ENCODE results near the gene PMPCB. TPM values are rescaled to one million over a fixed set of nuclear protein-coding genes. Genes with fewer than 3 reads are reported as not detected.
"Not testable (repeated sequence)": the region's sequence is repeated elsewhere in the genome, so short reads cannot be mapped to it uniquely, and the experiment has no call there.

PMPCB gene, protein sequence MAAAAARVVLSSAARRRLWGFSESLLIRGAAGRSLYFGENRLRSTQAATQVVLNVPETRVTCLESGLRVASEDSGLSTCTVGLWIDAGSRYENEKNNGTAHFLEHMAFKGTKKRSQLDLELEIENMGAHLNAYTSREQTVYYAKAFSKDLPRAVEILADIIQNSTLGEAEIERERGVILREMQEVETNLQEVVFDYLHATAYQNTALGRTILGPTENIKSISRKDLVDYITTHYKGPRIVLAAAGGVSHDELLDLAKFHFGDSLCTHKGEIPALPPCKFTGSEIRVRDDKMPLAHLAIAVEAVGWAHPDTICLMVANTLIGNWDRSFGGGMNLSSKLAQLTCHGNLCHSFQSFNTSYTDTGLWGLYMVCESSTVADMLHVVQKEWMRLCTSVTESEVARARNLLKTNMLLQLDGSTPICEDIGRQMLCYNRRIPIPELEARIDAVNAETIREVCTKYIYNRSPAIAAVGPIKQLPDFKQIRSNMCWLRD
- 10 to 100 TPM; 83.7 to 85.9 TPM for total RNA-seq

DNA sequence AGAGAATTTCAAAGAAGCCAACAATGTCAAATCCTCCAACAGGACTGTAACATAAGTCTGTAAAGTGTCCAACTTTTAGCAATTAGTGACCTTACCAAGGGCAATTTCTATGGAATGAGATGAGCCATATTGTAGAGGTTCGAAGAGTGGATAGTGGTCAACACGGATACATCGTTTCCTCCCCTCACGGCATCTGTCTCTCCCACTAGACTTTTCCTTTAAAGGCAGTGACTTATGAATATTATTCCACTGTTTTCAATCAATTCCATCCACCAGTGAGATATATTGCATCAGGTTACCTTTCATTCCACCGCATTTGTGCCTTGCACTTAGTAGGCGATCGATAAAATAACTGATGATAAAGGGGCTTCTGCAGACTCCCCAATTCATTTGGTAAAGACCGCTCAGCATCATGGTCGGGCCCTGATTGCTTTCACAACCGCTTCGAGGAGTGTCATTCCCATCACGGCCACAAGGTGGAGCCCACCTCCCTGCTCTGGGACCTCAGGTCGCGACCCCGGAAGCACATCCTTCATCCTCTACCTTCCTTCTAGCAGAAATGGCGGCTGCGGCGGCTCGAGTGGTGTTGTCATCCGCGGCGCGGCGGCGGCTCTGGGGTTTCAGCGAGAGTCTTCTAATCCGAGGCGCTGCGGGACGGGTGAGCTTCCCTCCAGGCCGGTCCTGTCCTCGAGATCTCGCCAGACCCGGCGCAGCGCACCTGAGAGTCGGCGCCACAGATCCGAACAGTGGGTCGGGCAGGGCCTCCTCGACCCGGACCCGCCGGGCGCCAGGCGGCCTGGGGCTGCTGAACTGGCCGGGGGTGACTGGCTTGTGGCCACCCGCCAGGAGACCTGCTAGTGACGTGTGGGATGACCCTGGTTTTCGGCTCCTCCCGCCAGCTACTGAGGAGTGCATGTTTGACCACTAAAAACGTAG is at the start of gene PMPCB:
TSS of gene PMPCB (plus strand) at position 535 of the 936 bp plus-strand sequence. CDS start at position 560, 25 bp downstream.
- ChIA-PET CTCF (interaction anchor here (0.6 to 0.8 kb wide), 3 partner anchors 9 to 188 kb away, joined by 3 to 4 read pairs (median 3); no protein-coding TSS in a partner anchor), POLR2A (no interaction called here)

DNA sequence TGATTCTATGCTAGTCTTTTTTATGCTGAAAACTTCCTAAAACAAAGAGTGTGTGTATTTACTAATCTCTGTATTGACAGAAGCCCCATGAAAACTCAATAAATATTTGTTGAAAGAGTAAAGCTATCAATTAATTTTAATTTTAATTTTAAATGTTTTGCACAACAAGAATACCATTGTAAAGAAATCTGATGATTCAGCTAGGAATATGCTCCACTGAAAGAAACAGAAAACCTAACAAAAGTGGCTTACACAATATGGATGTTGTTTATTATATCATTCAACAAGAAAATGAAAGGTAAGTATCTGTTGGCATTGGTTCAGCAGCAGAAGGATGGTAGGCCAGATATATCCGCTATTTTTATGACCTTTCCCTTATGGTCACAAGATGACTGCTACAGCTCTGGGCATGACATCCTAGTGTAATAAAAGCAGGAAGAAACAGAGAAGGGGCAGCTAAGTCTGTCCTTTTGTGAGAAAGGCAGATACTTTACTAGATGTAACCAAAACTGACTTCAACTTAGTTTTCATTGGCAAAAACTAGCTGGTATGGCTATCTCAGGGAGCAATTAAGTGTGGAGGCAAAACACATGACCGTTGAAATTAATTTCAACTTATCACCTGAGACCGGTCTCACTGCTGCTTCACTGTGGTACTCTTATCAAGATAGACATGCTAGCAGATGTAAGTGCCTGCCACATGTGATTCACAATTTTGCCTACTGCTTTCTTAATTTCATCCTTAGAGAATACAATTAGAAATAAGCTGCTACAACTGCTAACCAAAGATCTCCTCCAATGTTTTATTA is 43.3 kb upstream of the PMPCB start:
- CTCF ChIA-PET, POLR2A ChIA-PET: not testable (repeated sequence)

DNA sequence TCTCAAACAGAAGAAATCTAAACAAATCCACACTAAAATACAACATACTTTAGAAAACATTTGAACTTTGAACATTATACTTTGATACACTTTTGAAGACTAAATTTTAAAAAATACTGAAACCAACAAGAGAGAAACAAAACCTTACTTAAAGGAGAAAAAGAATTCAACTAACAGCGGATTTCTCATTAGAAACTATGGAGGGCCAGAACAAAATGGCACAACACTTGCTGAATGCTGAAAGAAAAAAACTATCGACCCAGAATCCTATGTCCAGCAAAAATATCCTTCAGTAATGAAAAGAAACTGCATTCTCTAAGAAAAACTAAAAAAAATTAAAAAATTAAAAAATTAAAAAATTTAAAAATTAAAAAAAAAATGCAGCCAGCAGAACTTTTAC is 33.2 kb upstream of the PMPCB start:
- CTCF ChIA-PET, POLR2A ChIA-PET: not testable (repeated sequence)

DNA sequence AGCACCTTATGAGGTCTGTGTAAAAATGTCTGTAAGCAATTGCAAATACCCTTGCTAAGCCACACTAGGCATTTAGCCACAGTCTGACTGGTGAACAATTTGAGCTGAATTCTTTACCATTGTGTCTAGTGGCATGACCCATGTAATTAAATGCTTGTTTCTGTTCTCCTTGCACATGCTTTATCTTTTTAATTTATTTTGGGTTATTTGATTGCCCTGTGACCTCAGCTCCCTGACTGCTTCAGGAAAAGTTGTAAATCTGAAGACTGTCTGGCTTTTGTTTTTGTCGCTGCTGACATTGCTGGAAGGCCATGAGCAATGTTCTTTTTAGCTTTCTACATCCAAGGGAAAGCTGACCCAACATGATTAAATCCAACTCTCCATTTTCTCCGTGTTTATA is 31.0 kb upstream of the PMPCB start:
- CTCF ChIA-PET, POLR2A ChIA-PET: not testable (repeated sequence)

DNA sequence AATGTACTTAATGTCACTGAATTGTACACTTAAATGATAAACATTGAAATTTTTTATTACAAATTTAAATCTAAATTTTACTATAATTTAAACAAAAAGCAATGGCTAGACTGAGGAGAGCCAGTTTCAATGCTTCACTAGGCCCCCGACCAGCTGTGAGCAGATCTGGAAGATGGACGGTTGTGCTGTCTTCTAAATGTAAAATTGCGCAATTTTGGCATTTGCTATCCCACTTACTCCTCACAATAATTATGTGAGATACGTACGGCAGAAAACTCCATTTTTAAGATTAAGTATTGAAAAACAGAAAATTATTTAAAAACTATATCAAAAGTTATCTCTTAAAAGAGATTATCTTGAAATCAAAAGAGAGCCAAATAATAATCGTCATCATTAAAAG is 23.9 kb upstream of the PMPCB start:
- CTCF ChIA-PET, POLR2A ChIA-PET: not testable (repeated sequence)

DNA sequence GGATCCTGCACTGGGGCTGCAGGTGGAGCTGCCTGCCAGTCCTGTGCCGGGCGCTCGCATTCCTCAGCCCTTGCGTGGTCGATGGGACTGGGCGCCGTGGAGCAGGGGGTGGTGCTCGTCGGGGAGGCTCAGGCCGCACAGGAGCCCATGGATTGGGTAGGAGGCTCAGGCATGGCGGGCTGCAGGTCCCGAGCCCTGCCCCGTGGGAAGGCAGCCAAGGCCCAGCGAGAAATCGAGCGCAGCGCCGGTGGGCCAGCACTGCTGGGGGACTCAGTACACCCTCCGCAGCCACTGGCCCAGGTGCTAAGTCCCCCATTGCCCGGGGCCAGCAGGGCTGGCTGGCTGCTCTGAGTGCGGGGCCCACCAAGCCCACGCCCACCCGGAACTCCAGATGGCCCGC is 22.4 kb upstream of the PMPCB start:
- CTCF ChIA-PET, POLR2A ChIA-PET: not testable (repeated sequence)

DNA sequence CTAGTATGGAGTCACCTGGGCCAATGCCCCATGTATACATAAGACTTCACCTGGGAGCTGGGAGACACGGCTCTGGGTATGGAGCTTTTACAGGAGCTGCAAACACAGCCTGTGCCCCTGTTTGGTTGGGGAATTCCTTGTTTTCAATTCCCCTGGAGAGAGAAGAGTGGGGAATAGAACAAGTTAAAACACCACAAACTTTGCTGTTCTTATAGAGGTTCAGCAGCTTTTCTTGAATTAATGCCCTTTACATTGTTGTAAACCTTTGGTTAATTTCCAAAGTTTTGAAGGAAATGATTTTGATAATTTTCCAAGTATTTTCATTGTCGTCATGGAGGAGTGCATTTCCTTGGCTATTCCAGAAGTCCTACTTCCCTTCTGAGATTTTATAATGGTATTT is 19.0 kb upstream of the PMPCB start:
- POLR2A ChIA-PET, CTCF ChIA-PET: not testable (repeated sequence)

DNA sequence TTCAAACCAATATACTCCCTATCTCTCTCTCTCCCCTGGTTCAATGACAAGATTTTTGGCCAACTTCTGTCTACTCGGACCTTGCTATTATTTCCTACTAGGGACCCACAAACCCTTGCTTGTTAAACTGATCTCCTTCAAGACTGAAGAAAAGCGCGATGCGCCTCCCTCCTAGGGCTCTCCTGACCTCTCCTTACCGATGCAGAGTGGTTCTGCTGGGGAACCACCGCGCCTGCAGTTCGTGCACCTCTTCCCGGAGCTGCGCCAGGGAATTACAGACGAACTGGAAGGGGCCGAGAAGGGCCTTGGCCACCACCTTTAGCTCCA is 17.6 kb upstream of the PMPCB start:
- ChIA-PET CTCF (interaction anchor here (0.8 kb wide), 1 partner anchor 182 kb away, joined by 3 read pairs; no protein-coding TSS in a partner anchor), POLR2A (interaction anchor here (1.5 kb wide), 1 partner anchor 204 kb away, joined by 4 read pairs; the partner anchor contains the start of gene ARMC10)

DNA sequence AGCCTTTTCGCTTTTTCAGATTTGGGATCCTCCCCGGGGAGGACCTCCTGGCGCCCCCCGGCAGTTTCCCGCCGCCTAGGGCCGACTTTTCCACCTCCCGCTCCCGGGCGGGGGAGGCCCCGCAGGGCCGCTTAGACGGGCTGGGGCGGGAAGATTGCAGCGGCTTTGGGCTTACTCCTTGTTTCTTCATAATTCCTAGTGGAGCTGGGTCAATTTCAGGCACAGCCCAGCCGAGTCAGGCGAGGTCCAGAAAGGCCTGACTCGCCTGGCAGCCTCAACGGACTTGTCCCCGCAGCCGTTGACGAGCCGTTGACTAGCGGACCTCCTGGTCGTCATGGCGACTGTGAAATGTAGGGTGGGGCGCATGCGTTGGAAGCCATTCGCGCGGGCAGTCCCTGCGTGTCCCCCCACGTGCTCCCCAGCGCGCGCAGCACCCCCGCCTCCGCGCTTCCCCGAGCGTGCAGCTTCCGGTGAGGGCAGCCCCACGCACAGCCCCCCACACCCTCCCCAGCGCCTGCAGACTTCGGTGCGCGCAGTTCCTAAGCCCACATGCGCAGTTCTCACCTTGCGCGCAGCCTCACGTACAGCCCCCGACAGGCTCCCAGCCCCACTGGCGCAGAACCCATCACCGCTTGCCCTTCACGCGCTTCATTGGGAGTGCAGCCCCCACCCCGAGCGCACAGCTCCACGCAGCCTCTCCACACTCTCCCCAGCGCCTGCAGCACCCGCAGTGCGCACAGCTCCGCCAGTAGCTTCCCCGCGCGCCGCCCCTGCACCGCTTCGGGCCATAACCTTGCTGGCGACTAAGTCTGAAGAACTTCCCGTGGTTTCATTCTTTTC is 17.1 kb upstream of the PMPCB start:
- POLR2A ChIA-PET, result interaction anchor here (1.5 kb wide), 1 partner anchor 205 kb away, joined by 4 read pairs; the partner anchor contains the start of gene ARMC10

DNA sequence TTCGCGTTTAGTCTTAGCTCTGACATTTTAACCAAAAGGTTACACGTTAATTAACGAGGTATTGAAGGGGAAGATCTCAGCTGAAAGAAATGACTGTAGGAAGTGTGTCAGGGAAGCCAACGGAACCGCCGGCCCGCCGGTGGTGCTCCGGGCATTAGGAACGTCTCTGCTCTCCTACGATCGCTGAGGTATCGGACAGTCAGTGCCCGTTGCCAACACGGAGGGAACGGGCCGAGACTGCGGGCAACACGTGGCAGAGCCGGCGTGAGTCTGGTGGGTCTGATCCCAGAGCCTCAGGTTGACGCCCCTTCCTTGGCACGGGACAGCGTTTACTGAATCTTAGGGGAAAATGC is 16.5 kb upstream of the PMPCB start:
- CTCF ChIA-PET, result not testable (repeated sequence)

More for the DNA sequence above, 17.1 kb upstream of the PMPCB start:
- CTCF ChIA-PET, result interaction anchor here (0.8 kb wide), 1 partner anchor 182 kb away, joined by 3 read pairs; no protein-coding TSS in a partner anchor

DNA sequence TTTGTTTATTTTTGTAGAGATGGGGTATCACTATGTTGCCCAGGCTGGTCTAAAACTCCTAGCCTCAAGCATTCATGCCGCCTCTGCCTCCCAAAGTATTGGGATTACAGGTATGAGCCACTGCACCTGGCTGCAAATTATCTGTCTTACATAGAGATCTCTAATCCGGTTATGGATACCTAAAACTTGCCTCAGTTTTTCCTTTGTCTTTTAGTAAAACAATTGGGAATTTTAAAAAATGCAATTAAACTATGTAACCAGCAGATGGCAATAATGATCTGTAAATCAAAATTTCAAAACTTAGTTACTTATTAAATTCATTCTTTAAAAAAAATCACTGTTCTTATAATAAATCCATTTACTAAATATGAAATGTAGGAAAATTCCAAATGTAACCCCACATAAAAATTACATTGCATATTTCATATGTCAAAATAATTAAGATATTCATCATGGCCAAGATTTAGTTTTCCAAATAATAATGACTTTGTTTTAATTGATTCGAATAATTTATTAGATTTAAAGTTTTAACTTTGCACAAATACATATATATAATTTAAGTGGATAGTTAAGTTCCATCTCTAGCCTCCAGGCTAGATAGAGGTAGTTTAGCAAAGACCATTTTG is 14.3 kb upstream of the PMPCB start:
- CTCF ChIA-PET, POLR2A ChIA-PET: not testable (repeated sequence)

More for the DNA sequence above, 16.5 kb upstream of the PMPCB start:
- POLR2A ChIA-PET, result interaction anchor here (1.5 kb wide), 1 partner anchor 206 kb away, joined by 4 read pairs; the partner anchor contains the start of gene ARMC10

DNA sequence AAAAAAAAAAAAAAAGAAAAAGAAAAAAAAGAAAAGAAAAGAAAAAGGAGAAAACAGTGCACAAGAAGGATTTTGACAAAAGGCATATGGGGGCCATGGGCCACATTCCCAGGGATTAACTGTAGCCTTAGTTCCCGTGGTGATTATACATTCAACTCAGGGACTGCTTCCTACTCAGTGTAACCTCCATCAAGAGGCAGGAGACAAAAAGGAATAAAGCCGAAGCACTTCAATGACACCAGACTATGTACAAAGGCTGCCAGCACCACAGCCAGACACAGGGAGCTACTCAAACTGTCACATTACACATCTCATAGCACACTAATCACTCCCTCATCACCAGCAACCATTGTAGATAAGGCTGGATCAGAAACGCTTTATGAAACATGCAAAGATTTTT is 5.1 kb upstream of the PMPCB start:
- ChIA-PET POLR2A (no interaction called here), CTCF (no interaction called here)

DNA sequence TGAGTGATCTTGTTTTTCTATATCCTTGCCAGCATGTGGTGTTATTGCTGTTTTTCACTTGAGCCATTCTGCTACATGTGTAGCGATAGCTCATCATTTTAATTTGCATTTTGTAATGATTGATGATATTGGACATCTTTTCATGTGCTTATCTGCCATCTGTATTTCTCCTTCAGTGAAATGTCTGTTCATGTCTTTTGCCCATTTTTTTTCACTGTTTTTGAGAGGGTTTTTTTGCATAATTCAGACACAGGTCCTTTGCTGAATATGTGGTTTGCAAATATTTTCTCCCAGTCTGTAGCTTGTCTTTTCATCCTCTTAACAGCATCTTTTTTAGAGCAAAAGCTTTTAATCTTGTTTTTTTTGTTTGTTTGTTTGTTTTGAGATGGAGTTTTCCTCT is 3.7 kb upstream of the PMPCB start:
- ChIA-PET POLR2A (no interaction called here), CTCF (no interaction called here)

DNA sequence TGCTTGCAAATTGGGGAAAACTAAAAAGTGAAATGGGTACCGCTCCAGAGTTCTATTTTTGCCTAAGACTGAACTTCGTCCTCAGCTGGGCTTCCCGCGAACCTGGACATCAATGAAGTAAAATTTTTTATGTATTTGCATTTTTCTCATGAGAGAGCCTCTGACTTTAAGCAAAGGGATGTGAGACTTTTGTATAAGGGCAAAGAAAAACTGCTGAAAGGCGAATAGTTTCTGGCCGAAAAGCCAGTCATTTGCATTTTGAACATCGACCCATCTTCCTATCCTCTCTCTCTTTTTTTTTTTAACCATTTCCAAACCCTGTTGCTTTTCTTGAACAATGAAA is 573 bp downstream of the PMPCB start:
- CTCF ChIA-PET, result interaction anchor here (0.6 to 0.8 kb wide), 2 partner anchors 43 to 187 kb away, joined by 3 to 4 read pairs; no protein-coding TSS in a partner anchor
- POLR2A ChIA-PET, result no interaction called here

DNA sequence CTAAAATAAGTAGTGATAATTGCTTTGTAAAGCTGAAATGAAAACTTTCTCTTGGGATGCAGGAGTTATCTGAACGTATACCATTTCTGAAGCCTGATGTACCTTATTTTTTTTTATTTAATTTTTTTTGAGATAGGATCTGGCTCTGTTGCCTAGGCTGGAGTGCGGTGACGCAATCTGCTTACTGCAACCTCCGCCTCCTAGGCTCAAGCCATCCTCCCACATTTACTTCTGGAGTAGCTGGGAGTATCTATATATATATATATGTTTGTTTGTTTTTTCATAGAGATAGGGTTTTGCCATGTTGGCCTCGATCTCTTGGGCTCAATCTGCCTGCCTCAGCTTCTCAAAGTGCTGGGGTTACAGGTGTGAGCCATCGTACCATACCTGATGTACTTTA is 2.4 kb downstream of the PMPCB start:
- POLR2A ChIA-PET, result no interaction called here
- CTCF ChIA-PET, result no interaction called here

DNA sequence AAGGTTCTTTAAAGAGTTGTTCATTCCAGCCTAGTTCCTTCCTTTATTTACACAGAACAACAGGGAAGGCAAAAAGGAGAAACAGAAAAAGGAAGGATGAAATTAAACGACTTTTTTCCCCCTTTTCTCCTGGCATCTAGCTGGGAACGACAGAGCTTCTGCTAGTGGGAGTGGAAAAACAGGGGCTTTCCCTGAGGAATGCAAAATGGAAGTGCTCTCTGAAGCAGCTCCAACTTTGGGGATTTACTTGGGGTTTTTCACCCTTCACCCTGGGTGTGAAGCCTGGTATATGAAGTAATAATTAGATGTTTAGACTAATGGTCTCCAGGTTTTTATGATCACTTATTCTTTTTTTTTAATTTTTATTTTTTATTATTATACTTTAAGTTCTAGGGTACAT is 4.2 kb downstream of the PMPCB start:
- POLR2A ChIA-PET, result no interaction called here
- CTCF ChIA-PET, result no interaction called here

DNA sequence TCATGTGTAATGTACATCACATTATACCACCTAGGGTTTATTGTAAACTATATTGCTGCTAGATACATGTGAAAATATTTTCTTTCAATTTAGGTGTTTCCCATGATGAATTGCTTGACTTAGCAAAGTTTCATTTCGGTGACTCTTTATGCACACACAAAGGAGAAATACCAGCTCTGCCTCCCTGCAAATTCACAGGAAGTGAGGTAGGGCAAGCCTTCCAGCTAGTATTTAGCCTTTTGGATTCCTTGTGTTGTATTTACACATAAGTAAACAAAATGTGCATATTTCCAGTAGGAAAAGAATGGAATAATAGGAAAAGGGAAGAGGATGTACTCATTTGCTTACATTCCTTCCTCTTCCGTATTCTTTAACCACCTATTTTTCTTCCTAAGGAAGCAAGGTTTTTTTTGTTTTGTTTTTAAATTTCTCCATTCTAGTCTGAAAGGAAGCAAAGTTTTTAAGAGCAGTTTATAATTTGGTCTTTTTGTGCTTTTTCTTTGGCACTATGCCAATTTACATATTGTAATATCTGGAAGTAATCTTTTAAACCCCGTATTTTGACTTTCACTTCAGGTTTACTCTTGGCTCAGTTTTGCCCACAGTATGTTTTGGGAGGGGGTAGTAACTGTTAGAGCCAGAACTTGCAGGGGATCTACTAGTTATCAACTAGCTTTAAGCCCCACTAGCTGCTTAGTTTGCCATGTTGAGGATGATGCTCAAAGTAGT is 10.4 kb downstream of the PMPCB start:
- ChIA-PET POLR2A (interaction anchor here (1.1 kb wide), 1 partner anchor 17 kb away, joined by 3 read pairs; no protein-coding TSS in a partner anchor), CTCF (no interaction called here)

DNA sequence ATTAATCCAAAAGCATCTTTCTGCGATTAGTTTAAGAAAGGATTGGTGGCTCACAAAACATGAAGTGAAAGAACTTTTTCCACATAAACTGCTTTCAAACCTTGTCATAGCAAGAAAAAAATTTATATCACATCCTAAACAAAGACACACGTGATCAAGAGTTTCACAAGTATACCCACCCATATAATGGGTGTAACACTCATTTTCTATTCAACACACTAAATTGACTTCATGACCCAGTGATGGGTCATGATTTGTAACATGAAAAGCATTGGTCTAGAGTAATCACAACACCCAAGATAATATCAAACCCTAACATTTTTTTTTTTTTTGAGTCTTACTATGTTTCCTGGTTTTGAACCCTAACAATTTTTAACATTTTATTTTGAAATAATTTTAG is 17.6 kb downstream of the PMPCB start:
- ChIA-PET POLR2A (interaction anchor here (0.5 kb wide), 1 partner anchor 8 kb away, joined by 6 read pairs; no protein-coding TSS in a partner anchor), CTCF (no interaction called here)
